GM12801 (cell line): ENCODE data around the gene NQO1.

ENCODE experiments used
- TF ChIP-seq, protein P1 (sequence below): IDR thresholded peaks from one replicate; pipeline ENCODE4 v1.5.1; 2011; ENCODE audit warnings: control low read depth; ENCODE audit not compliant: insufficient read length; ENCODE audit errors: extremely low read depth

NQO1 gene

DNA sequence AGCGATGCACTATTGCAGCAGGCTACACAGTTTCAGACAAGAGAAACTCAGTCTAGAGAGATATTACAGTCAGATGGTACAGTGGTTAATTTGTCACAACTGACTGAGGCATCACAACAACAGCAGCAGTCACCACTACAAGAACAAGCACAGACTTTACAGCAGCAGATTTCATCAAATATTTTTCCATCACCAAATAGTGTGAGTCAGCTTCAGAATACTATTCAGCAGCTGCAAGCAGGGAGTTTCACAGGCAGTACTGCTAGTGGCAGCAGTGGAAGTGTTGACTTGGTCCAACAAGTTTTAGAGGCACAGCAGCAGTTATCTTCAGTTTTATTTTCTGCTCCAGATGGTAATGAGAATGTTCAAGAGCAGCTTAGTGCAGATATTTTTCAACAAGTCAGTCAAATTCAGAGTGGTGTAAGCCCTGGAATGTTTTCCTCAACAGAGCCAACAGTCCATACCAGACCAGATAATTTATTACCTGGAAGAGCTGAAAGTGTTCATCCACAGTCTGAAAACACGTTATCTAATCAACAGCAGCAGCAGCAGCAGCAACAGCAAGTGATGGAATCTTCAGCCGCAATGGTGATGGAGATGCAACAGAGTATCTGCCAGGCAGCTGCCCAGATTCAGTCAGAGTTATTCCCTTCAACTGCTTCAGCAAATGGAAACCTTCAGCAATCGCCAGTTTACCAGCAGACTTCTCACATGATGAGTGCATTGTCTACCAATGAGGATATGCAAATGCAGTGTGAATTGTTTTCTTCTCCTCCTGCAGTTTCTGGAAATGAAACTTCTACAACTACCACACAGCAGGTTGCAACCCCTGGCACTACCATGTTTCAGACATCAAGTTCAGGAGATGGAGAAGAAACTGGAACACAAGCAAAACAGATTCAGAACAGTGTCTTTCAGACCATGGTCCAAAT, 34.1 kb downstream of the NQO1 start:
- TF ChIP-seq, protein P1, sequence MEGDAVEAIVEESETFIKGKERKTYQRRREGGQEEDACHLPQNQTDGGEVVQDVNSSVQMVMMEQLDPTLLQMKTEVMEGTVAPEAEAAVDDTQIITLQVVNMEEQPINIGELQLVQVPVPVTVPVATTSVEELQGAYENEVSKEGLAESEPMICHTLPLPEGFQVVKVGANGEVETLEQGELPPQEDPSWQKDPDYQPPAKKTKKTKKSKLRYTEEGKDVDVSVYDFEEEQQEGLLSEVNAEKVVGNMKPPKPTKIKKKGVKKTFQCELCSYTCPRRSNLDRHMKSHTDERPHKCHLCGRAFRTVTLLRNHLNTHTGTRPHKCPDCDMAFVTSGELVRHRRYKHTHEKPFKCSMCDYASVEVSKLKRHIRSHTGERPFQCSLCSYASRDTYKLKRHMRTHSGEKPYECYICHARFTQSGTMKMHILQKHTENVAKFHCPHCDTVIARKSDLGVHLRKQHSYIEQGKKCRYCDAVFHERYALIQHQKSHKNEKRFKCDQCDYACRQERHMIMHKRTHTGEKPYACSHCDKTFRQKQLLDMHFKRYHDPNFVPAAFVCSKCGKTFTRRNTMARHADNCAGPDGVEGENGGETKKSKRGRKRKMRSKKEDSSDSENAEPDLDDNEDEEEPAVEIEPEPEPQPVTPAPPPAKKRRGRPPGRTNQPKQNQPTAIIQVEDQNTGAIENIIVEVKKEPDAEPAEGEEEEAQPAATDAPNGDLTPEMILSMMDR, result no peak

GRCh38 chr16:69688589-69688988, 37.8 kb downstream of the NQO1 start:
- TF ChIP-seq, protein P1, result no peak

DNA sequence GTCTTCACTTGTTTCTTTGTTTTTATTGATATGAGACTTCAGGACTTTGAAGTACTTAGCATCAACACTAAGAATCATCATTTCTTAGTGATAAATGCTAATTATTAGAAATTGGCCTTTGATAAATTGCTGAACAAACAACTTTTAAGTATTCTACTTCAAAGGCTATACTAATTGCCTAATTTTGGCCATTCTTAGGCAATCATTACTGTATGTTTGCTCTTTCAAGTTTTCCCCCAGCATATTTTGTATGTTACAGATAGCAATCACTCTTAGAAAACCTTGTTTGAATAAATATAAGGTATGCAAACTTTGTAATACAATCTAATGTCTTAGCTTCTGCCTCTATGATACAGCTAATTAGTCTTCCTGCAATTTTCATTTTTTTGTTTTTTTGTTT, 46.0 kb downstream of the NQO1 start:
- TF ChIP-seq, protein P1, result no peak

DNA sequence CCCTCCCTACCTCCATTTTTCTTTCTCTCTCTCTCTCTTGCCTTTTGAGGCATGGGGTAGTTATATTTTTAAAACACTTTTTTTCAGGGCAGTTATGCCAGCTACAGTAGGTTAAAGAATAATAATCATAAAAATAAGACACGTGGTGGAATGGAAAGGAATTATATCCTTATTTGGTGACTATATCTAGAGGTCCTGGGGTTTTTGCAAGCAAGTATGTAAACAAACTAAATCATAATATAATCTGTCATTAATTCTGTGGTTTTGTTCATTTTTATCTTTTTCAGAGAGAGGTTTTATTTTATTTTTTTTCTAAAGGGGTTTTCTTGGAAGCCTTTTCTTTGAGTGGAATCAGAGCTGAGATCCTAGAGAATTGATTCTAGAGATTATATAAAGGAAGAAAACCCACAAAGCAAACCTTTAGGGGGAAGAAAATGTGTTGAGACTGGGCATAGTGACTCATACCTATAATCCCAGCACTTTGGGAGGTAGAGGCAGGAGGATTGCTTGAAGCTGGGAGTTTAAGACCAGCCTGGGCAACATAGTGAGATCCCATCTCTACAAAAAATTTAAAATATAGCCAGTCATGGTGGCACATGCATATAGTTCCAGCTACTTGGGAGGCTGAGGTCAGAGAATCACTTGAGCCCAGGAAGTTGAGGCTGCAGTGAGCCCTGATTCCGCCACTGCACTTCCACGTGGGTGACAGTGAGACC, 53.2 kb downstream of the NQO1 start:
- TF ChIP-seq, protein P1, result no peak

DNA sequence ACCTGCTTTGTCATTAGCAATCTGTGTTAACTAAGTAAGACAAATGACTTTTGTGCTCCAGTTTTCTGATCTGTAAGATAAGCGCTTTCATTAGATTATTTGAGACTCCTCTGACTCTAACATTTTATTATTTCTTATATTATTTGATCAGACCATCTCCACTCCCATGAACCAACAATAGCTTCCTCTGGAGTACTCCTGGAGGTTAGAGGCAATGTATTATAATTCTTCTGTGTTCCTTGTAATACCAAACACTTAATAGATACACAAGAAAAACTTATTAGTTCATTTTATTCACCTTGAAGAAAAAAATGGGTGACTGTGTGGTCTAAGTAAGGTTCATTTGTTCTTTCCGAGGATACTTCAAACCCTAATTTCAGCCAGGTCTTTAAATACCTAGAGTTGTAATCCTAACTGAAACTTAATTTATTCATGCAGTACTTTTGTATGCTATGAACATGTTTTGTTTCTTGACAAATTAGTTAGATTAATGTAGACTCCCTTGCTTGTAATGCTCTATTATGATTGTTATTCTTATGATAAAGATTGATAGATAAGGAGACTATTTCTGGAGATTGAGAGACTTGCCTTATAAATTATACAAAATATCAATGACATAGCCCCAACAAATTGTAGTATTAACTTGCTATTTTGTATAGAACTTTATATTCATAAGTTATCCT, 53.9 kb downstream of the NQO1 start:
- TF ChIP-seq, protein P1, result no peak

DNA sequence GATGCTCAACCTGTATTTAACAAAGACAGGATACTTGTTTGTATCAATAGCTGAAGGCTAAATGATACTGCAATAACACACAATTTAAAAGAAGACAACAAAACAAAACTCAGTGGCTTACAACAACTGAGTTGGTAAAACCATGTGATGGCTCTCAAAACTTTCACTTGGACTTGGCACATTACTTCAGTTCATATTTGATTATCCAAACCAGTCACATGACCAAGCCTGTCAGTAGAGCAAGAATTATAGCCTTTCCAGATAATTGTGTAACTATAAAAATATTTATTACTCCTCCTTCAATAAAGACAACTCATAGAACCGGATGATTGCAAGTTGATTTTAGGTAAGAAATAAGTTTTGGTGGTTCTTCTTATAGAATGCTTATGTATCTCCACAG, 56.8 kb downstream of the NQO1 start:
- TF ChIP-seq, protein P1, result no peak

- TF ChIP-seq, protein P1, result no peak
Measured at GRCh38 chr16:69663846-69664245, 62.5 kb downstream of the NQO1 start.
